ENCODE data around the gene RUNX1.
"Not testable (repeated sequence)": the region's sequence is repeated elsewhere in the genome, so short reads cannot be mapped to it uniquely, and the experiment has no call there.

Gene RUNX1

DNA sequence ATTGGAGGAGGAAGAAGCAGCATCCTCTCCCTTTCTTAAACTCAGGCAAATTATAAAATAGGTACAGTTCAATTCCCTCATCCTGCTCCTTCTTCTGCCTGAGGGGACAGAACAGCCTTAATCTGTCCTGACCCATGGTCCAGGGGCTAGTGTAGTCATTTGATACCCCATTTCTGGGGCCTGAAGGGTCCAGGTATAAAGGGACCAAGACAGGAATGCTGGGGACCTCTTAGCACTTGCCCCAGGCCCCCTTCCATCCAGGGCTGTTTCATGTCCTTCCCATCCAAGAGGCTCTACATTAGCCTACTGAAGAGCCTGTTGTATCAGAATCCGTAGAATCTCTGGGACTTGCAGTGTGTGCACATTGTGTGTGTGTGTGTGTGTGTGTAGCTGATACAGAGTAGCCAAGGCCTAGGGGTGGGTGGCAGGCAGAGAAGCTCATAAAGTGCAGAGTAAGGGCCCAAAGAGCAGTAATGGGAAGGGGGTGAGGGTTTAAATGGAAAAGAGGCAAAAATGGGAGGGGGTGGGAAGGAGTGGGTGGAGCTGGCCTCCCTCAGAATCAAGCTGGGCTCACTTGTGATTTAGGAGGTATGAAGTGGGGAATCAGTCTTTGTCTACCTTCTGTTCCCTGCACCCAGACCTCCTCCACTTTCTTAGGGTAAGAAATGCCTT lies 32.4 kb downstream of the RUNX1 start:
- no peak for DNase-seq (ENCODE audit: low spot score)

DNA sequence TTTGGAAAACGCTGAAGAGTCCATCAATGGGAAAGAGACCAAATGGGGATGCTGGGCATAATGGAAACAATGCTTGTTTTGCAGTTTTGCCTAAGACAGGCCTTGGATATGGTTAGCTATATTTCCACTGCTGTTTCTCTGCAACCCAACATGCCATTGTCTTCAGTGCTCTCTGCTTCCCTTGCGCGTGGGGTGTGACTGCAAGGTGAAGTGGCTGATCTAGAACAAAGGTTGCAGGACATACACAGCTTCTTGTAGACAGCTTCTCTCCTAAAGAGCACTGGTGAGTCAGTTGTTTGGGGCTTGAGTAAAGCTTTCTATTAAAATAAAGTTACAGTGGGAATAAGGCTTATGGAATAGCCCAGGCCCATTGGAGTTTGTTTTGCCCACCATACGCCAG lies 33.0 kb downstream of the RUNX1 start:
- DNase-seq (ENCODE audit: low spot score): no peak

DNA sequence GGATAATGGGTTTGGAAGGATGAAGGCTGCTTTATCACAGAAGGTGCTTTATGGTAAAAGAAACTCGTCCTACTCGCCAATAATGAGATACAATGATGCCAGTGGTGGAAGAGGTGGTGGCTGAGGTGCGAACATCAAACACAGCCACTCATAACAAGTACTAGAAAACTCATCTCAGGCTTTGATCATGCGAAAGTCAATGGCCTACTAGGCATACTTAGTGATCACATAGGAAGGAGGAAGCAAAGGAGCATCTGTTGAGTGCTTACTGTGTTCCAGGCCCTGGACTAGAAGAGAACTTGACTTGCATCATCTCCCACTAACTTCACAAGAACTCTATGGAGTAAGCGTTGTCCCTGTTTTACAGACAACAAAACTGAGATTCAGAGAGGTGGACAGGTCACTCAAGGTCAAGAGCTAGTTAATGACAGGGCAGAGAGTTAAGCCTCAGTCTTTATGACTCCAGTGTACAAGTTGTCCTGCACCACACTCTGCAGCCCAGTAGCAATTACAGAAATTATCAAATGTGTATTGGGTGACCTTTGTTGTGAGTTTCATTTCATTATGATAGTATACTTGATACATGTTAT lies 33.6 kb downstream of the RUNX1 start:
- DNase-seq (ENCODE audit: low spot score): no peak

DNA sequence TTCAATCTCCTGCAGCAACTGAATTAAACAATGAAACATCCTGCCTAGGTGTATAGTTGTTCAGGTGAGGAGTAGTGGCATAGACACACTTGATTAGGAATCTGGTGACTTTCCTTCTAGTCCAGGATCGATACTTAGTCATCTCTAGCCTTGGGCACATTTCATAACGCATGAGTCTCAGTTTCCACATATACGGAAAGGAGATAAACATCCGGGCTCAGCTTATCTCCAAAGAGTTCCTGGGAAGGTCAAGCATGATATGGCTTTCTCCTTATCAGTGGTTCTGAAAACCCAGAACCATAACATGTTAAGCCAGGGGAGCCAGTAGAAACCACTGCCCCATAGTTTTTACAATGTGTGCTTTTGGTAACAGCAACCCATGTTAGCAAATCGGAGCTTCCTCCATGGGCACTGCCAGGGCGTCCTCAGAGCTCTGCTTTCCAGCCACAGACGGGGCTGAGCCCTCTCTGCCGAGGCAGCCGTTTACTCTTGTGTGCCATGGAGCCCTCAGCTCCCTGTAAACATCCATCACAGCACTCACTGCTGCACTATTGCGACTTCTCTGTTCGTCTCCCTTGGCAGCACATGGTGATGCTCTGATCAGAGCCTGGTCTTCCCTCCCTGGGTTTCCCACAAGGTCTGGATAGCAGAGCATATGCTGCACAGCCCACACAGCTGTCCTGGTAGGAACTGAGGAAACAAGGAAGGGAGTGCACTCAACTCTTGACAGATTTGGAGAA lies 34.6 kb downstream of the RUNX1 start:
- no peak for DNase-seq (ENCODE audit: low spot score)

DNA sequence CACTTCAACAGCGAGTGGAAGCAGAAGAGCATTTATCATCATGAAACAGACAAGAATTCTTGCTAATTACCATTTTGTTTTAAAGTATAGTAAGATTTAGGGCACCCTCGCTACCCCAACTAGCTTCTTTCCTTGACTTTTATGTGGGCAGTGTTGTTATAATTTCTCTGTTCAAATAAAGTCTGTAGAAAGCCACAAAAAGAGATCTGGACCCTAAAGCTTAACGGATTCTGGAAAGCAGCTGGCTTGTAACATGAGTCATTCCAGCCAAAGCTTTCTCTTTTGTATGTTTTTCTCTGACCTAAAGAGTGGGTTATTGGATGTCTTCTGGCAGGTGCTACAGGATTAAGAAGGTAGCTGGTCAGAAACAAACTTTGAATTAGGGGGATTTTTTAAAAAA lies 37.4 kb downstream of the RUNX1 start:
- no peak for DNase-seq (ENCODE audit: low spot score)

DNA sequence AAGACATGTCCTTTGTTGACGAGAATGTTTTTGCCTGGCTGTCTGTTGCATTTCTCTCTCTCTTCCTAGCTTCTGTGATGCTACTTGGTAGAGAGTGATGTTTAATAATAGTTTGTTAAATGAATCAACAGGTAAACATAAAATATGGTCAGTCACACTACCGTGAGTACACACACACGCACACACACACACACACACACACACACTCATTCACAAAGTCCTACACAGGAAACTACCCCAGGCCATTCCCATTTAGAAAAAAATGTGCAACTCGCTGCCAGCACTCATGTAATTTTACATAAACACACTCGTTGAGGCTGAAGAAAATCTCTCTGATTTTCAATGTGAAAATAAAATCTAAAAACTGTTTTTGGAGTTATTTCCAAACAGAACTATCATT lies 38.7 kb downstream of the RUNX1 start:
- no peak for DNase-seq (ENCODE audit: low spot score)

DNA sequence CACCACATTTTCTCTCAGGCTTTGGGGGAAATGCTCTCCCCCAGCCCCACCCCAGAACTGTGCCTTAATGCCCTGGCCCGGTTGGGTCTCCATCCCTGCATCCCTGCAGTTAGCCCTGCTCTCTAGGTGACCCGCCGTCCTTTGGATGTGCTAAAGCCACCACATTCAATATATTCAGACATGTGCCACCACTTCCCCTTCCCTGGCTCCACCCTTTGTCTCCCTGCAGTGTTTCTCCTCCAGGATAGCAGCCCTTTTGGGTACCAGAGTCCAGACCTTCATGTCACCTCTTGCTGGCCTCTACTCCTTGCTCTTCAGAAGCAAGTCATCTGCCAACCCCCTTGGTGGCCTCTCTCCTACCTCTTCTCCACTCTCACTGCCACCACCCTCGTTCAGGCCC lies 41.8 kb downstream of the RUNX1 start:
- DNase-seq (ENCODE audit: low spot score): no peak

DNA sequence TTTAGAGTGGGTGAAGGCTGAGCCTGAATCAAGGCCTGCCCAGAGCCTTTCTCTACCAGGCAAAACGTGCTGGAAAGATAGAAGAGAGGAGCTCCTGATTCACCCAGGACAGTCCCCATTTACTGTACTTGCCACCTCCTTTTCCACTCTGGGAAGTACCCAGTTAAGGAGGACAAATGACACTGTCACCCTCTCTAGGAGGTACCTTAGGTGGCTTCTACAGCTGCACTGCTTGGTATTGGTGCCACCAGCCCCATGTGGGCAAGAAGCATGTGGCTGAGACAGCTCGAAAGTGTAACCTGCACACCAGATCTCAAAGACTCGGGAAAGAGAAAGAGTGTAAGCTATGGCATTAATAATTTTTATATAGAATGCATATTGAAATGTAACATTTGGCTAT lies 42.3 kb downstream of the RUNX1 start:
- no peak for DNase-seq (ENCODE audit: low spot score)

DNA sequence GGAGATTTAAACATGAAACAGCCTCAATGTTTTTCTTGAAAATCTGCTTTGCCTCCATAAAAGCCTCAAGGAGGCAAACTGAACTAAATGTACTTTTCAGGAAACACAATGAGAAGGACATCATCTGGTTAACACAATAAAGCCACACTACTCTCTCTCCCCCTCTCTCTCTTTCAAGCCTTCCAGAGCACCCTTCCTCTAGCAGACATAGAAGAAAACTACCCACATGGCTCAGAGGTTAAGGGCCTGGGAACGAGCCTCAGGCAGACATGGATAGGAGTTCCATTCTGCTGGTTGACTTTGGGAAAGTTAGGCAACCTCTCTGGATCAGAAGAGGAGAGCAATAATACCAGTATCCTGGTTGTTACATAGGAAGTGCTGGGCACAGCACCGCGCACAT lies 42.9 kb downstream of the RUNX1 start:
- no peak for DNase-seq (ENCODE audit: low spot score)

DNA sequence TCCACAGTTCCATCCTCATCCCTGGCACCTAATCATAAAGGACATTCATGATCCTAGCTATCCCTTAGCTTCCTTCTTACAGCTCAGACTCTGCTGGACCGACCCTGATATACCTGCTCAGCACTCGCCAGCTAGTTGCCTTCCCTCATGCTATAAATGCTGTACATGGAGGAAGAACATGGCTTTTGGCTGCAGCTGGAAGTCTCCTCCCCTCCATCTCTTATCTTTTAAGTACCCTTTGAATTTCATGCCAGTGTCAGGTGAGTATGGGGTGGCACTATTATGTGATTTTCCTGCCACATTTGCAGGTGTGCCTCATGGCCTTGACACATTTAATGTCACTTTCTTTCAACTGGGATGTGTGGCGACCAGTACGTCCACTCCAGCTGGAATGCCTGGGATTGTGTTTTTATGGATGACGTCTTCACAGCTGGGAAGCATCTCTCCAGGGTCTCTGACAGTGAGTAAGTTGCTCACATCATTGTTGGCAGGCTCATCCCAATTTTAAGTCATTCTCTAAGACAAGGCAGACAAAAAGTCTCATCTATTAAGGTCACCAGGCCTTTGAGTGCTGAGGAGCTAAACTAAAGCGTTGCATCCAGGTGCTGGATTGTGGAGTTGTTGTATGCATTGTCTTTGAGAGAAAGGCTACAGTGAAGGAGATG lies 43.4 kb downstream of the RUNX1 start:
- DNase-seq (ENCODE audit: low spot score): no peak

DNA sequence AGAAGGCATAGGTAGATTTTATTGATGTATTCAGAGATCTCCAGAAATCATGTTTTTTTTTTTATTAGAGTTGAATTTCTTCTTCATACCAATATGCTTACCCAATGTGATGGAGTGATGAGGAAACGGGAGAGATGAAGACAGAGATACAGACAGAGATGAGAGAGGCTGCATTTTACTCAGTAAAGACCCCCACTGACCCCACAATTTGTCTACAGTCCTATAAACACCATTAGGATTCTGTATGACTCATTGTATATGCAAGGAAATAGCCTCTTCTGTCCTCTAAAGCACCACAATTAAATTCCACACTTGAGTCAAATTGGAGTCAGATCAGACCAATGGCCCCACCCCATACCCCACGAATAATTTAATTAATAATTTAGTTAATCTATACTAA lies 44.0 kb downstream of the RUNX1 start:
- no peak for DNase-seq (ENCODE audit: low spot score)

DNA sequence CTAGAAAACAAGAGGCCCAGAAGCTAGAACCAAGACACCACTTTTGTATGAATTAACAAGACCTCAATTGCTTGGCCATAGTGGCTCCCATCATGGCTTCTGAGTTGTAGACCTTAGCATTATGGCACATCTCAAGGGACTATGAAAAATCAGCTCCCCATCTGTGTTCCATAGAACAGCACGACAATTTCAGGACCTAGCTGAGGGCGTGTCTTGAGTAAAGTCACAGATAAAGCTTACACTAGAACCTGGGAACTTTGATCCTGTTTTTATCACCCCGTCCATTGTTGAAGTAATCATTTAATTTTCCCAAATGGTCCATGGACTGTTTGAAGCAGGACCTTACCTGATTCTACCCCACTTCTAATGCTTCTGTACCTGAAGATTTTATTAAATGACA lies 44.8 kb downstream of the RUNX1 start:
- no peak for DNase-seq (ENCODE audit: low spot score)

DNA sequence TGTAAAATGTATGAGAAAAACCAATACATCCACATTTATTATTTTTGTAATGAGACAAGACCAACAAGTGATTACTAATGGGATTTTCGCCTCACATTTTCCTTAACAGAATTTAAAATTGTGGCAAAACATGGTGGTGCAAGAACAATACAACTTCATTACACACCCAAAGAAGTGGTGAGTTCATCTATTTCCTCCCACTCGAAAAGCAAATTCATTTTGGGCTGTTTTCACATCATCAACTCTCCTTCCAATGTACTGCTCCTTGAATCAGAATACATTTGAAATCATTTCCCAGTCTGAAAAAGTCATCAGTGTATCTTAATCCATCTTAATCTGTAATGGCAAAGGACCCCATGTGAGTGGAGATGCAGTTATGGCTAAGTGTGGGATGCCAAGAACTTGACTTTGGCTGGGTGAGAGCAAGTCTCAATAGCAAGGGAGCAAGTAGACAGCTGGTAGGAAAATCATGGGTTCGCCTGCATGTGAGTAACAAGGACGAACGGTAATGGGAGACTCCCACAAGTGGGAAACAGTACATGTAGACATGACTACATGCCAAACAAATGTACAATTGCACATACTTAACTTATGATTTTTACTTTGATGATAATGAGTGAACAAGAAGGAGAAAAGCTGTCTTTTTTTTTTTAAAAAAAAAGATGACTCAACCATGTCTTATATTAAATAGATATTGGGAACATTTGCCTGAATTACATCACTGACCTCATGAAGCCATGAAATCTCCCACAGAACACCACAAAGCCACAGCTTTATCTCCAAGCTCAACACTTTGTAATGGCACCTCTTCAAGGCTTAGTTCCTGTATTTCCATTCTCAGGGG lies 46.0 kb downstream of the RUNX1 start:
- DNase-seq (ENCODE audit: low spot score): no peak

DNA sequence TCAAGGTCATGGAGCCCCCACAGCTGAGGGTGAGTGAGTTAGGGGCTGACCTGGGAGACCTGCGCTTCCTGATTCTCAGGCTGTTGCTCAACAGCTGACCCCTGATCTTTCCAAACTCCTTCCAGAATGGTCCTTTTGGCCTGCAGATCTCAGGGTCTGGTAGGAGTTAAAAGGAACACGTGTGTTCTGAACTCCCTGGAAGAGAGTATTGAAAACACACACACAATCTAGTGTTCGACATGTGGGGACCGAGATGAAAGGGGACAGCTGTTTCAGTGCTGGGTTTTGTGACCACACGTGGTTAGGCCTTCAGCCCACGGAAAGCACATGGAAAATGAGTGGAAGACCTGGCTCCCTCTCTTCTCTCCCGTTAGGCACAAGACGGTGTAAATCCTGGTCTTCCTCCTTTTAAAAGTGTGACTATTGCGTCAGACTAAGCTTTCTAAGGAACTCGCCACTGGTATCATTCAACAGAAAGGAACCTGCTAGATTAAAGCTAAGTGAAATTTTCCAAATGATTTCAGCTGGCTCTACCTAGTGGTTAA lies 49.6 kb downstream of the RUNX1 start:
- no peak for DNase-seq (ENCODE audit: low spot score)

DNA sequence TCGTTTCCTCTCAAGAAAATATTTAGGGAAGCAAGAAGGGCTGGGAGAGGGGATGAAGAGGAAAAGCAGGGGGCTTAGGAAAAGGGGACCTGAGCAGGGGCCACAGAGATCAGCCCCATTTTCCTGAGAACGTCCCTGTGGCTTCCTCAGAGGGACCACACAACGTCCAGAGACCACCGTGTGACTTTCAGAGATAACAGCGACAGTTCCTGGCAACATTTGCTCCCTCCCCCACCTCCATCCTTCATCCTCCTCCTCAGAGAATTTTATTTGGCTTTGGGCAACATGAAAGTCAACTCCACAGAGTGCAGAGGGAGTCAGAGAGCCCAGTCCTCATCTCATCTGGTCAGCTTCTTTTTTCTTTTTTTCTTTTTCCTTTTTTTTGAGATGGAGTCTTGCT lies 50.9 kb downstream of the RUNX1 start:
- DNase-seq (ENCODE audit: low spot score): no peak

DNA sequence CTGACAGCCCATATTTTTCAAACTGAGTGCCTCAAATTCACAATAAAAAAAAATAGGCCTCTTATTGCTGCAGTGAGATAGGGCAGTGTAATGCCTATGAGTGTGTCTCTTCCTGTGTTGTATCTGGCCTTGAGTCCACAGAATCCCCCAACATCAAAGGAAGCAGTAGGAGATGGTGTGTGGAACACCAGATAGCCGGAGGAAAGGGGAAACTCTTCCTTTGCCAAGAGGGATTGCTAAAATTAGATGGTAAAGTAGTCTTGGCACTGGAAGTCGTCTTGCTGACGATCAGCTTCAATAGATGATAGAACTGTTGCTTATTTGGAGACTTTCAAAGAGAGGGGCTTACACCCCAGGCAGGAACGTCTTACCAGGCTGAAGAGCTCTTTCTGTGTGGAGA lies 51.8 kb downstream of the RUNX1 start:
- DNase-seq (ENCODE audit: low spot score): no peak

DNA sequence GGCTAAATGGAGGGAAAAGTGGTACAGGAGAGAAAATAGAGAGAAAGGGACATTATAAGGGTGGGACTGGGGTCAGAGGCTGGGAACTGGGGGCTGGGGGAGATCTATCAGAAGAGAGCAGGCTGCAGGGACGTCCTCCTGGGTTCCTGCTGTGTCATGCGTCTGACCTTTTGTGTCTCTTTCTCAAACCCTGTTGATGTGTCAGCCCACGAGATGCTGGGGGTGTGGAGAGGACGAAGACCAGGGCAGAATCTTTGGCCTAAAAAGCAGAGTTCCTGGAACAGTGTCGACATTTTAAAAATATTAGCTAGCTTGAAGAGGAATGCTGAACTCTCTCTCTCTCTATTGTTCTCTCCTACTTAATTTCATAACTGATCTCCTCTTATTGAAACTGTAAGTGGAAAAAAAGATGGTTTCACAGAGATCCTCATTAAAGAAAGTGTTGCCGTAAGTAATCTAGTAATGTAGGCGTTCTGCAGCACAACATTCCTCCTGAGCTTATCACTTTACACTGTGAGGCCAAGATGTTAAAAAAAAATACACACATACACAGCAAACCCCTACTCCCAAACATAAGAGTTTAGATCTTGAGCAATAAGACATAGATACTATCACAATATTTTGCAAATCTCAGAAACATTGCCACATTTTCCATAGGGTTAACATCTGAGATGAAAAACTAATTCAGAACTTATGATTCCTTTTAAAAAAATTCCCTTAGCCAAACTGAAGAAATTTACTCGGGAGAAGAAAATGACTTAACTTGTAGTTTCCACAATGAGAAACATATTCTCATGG lies 52.6 kb downstream of the RUNX1 start:
- DNase-seq (ENCODE audit: low spot score): no peak

DNA sequence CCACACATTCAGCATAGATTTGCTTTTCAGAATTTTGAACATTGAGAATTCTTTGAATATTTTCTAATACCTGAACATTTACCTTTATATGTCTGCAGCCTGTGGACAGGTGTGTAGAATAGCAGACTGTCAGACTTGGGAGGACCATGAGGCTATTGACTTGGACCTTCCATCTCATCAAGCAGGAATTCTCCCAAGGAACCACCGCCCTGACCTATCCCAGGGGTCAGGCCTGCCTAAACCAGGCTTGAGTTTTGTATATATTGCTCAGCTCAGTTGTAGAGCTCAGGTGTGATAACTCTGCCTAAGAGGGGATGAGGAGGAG lies 53.2 kb downstream of the RUNX1 start:
- no peak for DNase-seq (ENCODE audit: low spot score)

DNA sequence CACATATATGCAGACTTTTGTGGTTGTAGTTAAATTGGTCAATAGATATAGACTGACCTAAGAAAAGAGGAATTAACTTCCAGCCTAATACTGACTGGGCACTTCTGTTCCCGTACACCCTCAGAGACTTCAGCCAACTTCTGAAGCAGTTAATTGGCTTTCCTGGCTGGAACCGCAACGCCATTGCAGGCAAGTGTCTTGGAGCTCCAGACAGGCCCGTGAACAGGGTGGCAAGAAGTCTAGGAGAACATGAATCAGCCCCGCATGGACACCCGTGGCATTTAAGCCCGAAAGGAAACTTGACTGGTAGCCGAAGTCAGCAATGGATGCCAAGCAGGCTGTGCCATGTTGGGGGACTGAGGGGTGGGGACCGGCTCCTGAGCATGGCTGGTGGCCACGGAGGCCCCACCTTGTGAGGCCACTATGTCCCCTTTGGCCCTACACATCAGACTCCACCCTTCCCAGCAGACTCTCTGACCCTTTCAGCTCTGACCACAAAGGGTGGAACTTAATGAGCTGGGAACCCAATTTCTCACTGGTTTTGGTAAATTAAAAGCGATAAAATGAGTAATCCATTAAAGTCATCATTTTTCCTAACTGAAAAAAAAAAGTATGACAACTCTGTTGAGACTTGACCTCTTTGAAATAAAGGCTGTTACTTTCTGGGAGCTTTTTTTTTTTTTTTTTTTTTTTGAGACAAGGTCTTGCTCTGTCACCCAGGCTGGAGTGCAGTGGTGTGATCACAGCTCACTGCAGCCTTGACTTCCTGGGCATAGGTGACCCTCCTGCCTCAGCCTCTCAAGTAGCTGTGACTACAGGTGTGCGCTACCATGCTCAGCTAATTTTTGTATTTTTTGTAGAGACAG lies 54.1 kb downstream of the RUNX1 start:
- no peak for DNase-seq (ENCODE audit: low spot score)

DNA sequence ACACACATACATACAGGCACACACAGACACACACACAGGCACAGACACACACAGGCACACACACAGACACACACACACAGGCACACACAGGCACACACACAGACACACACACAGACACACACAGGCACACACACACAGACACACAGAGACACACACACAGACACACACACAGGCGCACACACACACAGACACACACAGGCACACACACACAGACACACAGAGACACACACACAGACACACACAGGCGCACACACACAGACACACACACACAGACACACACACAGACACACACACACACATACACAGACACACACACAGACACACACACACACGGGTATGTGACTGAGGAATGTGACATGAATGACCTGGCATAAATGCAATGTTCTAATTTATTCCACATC lies 55.6 kb downstream of the RUNX1 start:
- DNase-seq (ENCODE audit: low spot score): not testable (repeated sequence)

Measured in D341Med (cell line).